GM19193 (cell line): ENCODE results near the gene SGK1.

Source experiments
- POLR2A ChIP-seq: IDR thresholded peaks from 4 replicates; pipeline ENCODE4 v1.6.1; 2011; ENCODE audit not compliant: insufficient read depth, insufficient read length; ENCODE audit errors: extremely low read depth

Gene SGK1

DNA sequence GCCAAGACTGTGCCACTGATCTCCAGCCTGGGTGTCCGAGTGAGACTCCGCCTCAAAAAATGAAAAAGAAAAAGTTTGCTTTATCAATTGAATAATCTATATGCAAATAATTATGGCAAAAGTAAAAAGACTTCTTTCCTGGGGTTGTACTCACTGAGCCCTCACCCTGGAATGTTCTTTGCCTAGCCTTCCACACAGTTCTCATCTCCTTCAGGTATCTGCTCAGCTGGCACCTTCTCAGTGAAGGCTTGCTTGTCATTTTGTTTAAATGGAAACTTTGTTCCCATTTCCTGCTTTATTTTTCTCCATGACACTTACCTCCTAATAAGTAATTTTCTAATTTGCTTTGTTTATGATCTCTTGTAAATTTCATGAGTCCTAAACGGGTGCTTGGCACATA lies 96.7 kb downstream of the SGK1 start:
- no peak for TF ChIP-seq POLR2A

DNA sequence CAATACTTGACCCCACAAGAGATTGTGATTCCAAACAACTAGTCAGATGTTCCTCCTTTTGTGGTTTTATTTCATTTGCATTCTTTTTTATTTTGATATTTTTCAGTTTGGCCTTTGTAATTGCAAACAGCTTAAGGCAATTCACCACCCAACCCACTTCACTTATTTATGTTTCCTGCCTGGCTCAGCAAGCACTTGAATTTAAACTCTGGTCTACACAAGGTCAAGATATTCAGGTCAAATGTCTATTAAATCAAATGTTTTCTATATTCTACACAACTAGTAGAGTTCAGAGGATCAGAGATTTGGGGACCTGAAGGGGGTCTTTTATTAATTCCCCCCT lies 100.1 kb downstream of the SGK1 start:
- TF ChIP-seq POLR2A: no peak

DNA sequence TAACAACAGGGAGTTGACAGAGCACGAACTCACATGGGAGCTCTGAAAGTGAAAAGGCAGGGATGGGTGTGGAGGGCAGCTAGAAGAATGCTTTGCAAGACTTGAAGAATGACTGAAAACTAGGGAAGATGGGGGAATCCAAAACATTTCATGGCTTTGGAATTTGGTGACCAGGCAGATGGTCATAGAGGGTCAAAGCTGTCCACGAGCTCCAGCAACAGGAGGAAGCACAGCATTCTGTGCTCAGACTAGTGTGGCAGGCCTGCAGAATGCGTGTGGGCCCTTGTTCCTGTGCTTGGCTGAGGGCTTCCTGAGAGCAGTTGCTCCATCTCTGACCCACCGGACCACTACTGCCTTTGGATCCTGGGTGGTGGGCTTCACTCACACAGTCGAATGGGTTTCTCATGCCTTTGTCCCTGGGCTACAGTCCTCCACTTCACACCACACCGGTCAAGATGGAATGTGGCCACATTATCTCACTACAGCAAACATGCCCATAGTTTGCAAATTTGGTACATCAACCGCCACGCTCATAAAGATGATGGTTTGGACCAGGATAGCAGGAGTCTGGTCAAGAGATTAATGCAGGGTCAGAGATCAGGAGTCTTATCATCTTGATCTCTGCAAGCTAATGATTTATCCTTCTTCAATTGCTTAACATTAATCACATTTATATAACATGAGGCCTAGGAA lies 100.7 kb downstream of the SGK1 start:
- TF ChIP-seq POLR2A: no peak

DNA sequence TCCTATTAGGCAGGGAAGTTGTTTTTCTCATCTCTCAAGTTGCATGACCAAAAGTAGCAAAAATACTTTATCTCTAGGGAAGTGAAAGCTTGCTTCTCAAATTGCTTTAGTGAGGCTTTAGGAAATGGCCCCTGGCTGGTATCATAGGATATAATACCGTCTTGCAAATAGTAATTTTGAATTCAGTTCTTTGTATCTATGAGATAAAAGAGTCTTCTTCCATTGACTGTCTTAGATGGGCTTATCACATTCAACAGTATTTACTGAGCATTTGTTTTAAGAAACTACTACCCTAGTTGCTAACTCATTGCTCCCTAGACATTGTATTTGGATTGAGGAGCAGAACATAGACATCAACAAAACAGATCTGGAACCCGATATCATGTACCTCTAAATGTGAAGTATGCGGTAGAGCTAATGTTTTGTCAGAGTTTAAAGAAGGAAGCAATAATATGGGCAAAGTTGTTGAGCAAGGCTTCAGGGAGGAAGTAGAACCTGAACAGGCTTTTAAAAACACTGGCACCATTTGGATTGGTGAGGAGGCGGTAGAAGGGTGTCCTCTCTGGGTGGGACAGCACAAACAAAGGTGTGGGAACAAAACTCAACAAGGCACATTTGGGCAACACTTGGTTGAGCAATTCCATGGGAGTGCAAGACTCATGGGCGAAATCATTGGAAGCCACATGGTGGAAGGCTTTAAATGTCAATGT lies 101.5 kb downstream of the SGK1 start:
- no peak for TF ChIP-seq POLR2A

DNA sequence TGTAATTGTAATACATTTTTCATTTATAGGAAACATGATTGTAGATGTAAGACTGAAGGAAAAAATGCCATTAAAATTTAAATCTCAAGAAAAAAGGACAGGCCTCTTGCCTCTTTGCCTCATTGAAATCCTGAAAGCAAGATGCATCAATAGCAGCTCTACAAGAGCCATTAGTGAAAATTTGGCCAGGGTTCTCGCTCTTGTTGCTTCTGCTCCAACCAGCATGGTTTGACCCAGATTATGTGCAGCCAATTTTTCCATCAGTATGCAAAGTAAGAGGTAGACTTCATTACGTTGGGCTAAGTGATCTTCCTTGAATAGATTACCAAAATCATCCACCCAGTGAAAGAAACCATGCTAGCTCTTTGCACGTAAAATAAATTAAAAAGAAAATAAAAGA lies 106.6 kb downstream of the SGK1 start:
- no peak for TF ChIP-seq POLR2A

DNA sequence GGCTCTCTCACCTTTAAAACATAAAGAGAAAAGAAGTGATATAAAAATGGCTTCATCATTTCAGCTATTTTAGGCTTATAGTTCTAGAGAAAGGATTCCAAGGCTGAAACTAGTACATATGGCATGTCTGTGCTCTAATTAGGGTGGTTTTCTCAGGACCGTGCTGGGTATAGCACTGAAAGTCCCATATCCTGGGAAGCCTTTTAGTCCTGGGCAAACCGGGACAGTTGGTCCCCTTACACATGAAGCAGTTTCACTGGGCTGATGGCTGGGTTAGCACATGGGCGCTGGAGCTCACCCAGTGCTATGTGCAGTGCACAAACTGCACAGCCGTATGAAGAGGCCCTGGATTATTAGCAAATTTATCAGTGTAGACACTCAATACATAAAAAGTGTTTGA lies 110.5 kb downstream of the SGK1 start:
- TF ChIP-seq POLR2A: no peak

DNA sequence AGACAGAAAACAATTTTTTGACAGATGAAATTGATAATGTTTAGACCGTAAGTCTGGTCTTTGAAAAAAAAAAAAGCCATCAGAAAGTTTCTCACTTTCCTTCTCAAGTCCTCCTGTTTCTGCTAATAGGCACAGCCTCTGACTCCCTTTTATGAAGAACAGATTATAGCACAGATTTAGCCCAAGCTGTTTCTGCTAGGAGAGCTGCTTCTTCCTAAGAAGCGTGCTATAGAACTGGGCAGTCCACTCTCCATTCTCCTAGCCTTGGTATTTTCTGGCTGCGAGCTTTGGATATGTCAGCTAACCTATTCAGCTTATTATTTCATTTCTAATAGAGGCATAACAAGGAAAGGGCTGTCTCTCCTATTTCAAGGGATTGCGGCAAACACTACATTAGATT lies 112.5 kb downstream of the SGK1 start:
- TF ChIP-seq POLR2A: no peak

DNA sequence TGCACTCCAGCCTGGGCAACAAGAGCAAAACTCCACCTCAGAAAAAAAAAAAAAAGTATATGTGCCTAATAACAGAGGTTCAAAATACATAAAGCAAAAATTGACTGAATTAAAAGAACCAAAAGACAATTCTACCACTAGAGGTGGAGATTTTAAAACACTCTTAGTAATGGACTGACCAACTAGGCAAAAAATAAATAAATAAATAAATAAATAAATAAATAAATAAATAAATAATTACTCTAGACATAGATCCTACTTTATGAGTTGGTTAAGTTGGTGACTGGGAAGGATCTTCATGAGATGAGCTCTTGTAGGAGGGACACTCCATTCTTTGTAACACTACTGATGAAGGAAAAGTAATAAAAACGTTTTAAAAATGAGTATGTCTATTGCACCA lies 113.9 kb downstream of the SGK1 start:
- no peak for TF ChIP-seq POLR2A

DNA sequence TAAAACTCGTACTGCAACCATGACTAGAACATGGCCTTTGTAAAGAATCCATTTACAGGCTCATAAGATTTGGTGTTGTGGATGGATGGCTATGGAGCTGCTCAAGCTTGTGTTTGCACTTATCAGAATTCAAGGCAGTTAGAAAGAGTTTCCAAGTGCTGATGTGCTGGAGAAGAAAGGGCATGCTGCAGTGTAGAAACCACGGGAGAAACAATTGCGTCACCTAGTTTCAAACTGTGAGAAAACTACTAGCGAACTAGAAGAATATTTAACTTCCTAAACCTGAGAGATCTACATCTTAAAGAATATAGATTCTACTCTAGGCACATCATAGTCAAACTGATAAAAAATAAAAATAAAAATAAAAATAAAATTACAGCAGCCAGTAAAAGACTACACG lies 116.2 kb downstream of the SGK1 start:
- no peak for TF ChIP-seq POLR2A

DNA sequence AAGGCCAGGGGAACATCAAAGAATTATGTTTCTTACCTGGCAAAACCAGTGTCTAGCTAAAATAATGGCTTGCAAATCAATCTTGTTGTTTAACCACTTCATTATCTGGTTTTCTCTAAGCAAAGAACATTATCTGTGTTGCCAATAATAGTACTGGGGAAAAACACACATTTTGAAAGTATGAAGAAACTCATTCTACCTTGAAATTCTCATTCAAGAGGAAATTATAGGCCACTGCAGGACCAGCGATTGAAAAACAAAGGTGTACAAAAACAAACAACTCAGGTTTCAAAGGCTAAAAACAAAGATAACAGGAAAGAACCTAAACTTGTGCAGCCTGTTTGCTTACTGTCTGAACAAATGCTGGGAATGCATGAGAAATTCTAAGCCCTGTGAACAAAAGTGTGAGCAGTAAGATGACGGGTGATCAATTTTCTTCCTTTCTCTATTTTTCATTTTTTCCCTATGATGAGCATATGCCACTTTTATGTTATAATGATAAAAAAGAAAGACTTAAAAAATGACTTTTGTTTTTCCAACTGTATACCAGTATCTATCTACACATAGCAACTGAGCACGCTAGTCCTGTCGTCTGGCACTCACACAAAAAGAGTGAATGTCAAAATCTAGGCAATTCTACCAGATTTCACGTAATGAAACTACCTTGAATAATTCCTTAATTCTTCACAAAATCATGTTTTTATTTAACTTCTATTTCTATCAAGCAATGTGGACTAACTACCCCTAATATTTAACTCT lies 117.9 kb downstream of the SGK1 start:
- TF ChIP-seq POLR2A: no peak

DNA sequence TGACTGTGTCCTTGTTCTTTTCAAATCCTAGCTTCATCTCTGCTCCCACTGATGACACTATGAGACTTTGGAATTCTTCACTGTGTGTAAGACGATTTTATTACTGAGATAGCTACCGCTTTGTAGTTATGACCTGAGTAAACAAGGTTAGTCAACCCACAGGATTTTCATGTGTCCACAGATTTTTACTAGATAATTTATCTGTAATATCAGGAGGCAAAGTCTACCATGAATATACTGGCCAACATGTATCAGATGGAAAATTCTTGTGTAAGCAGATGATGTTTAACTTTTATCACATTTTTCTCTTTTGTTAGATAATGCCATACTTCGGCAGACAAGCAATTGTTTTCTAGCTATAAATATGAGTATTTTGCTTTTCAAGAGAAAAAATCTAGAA lies 119.8 kb downstream of the SGK1 start:
- TF ChIP-seq POLR2A: no peak

DNA sequence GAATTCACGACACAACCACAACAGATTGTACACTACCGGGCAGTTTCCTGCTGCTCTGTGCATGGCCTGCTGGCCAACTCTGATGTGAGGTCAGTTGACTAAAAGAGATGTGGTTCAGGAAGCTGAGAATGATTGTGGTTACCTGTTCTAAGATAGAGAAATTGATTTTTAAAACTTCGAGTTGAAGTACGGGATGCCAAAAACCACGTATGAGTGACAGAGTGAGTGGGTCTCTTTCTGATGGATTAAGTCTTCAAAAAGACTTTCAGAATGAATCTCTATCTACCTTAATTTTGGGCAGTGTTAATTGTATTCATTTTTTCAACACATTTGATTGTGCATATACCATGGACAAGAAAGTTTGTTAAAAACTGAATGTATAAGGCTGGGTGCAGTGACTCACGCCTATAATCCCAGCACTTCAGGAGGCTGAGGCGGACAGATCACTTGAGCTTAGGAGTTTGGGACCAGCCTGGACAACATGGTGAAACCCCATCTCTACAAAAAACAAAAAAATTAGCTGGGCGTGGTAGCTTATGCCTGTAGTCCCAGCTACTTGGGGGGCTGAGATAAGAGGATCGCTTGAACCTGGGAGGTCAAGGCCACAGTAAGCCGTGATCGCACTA lies 121.2 kb downstream of the SGK1 start:
- no peak for TF ChIP-seq POLR2A

DNA sequence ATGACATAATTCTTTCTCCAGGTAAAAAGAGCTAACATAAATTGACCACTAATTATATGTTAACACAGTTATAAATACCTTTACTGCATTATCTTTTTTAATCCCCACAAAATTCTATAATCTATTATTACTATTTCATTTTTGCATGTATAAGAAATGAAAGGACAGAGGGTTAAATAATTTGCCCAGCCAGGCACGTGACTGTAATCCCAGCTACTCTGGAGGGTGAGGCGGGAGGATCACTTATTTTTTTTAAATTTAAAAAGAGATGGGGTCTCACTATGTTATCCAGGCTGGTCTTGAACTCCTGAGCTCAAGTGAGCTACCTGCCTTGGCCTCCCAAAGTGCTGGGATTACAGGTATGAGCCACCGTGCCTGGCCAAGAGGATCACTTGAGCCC lies 121.9 kb downstream of the SGK1 start:
- TF ChIP-seq POLR2A: no peak

DNA sequence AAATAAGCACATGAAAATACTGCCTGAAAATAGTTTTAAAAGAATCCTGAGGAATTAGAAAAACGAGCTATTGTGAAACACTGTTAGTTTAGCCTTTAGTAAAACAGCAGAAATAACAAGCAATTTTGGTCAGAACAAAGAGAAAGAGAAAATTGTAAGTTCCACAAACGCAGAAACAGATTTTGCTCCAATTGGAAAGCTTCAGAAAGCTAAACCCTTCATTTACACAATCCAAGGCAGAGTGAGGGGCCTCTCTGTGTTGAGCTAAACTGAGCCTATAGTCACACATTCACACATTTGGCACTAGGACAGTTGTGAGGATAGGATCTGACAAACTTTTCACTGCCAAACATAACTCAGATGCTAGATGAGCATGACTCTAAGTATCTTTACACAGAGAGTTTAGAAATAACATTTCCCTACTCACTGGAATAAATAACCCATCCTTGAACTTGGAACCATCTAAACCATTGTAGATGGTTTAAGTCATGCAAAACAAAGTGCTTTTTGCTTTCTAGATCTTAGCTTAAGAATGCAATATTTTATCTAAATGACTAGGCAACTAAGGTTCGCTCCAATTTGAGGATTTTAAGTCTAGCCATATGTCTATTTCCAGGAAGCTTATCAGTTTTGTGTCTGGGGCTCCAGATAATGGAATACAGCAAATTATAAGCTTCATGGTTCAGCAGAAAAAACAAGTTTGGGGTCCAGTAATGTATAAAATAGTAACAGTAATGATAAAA lies 122.6 kb downstream of the SGK1 start:
- no peak for TF ChIP-seq POLR2A
